GM10847 (cell line): ENCODE data around the gene HAPLN3.

Experiments used
- POLR2A ChIP-seq: IDR thresholded peaks from 2 replicates; pipeline ENCODE4 v1.6.1; 2011; ENCODE audit not compliant: insufficient read length; ENCODE audit errors: extremely low read depth

Gene HAPLN3

DNA sequence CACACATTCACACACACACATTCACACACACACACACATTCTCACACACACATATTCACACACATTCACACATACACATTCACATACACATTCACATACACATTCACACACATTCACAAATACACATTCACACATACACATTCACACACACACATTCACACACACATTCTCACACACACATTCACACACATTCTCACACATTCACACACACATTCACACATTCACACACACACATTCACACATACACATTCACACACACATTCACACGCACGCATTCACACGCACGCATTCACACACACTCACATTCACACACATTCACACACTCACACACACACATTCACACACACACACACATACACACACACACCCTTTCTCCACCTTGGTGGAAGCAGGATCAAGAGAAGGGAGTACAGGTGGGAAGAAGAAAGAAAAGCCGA is 5.7 kb upstream of the HAPLN3 start:
- no peak for TF ChIP-seq POLR2A

- TF ChIP-seq POLR2A: no peak
Measured at GRCh38 chr15:88900309-88900981, 5.1 kb upstream of the HAPLN3 start.

DNA sequence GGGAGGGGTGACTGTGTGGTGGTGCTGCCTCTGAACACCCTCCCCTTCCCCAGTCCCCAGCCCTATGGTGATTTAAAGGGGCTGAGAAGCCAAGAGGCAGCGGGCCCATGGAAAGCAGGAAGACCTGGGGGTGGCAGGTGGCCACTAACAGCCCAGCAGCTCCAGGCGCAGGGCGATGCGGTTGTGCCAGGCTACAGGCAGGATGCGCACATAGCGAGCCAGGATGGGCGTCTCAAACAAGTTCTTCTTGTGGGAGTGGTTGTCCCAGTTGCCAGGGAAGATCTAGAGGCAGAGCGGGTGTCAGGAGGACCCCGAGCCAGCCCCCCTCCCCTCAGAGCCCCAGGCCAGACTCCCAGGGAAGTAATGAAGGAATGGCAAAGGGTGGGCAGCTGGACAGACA is 3.9 kb upstream of the HAPLN3 start:
- no peak for TF ChIP-seq POLR2A

- TF ChIP-seq POLR2A: no peak
Measured at GRCh38 chr15:88898736-88899135, 3.4 kb upstream of the HAPLN3 start.

DNA sequence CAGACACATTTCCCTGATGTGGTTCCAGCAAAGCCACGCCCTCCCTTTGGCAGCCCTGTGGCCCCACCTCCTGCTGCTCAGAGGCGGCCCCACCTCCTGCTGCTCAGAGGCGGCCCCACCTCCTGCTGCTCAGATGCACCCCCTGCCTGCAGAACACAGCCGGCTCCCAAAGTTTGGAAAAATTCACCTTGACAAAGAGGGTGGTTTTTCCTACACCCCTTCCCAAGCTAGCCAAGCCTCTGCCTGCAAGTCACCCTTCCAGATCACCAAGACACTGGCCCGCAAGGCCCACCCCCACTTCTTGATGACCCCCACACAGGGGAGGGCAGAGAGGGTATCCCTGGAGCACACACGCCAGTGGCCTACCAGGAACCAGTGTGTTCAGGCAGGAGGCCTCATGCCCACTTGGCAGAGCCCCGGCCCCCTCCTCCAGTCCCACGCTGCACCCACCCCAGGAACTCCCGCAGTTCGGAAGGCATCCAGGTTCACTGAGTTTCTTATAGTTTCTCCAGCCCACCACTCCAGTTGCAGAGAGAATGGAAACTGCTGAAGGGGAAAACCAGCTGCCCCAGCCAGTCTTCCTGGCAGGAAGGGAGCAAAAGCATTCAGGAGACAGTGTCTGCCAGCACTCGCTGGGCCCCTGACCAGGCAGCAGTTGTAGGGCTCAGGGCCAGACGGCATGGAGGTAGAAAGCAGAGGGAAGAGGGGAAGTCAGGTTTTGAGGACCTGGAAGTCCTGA is 2.3 kb upstream of the HAPLN3 start:
- TF ChIP-seq POLR2A: no peak

- TF ChIP-seq POLR2A: no peak
Measured at GRCh38 chr15:88897142-88897455, 1.8 kb upstream of the HAPLN3 start.

DNA sequence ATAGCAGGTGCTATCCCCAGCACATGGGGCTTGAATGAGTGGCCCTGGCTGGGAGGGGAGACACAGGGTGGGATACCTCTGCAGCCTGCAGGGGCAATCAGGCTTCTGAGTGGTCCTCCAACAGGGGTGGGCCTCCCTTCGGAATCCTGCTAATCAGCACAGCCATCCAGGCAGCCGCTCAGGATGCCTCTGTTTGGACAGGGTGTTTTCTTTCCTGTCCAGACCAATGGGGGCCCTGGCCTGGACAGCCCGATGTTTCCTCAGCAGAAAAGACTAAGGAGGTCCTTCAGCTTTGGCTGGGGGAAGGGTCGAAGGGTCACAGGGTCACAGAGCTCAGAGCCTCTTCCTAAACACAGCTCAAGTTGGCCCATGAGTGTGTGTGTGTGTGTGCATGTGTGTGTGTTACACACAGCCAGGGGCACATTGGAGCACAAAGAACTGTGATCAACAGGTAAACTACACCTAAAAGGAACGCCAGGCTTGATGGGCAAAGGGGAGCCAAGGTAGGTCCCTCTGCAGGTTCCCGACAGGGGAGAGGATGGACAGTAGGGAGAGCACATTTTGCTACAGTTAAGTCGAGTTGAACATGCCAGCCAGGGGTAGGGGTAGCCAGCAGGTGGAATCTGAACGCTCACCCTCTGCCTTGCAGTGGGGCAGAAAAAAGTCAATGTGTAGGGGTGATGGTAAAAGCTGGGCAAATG is 1.1 kb upstream of the HAPLN3 start:
- no peak for TF ChIP-seq POLR2A

GRCh38 chr15:88894348-88894818 is 961 bp downstream of the HAPLN3 start:
- TF ChIP-seq POLR2A: no peak

DNA sequence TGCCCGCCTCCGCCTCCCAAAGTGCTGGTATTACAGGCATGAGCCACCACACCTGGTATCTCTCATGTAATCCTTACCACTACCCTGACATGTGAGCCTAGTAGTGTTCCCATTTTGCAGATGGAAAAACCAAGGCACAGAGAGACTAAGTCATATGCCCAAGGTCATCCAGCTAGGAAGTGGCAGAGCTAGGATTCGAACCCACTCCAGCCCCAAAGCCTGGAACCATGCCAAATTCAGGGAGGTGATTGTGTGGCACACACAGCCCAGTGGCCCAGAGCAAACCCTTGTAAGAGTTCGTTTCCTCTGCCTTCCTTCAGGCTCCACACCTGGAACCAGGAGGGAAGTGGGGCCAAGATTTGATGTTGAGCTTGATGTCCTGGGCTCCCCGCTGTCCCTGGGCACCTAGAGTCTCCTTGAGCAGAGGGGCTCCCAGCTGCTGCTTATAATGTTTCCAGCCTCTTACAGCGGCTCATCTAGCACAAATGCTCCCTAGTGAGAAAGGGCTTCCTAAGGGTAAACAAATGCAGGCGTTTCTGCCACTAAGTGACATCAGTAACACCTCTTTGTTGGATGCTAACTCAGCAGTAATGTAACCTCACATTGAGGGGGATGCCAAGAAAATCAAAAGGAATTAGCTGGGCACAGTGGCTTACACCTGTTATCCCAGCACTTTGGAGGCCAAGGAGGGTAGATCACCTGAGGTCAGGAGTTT is 3.6 kb downstream of the HAPLN3 start:
- no peak for TF ChIP-seq POLR2A

DNA sequence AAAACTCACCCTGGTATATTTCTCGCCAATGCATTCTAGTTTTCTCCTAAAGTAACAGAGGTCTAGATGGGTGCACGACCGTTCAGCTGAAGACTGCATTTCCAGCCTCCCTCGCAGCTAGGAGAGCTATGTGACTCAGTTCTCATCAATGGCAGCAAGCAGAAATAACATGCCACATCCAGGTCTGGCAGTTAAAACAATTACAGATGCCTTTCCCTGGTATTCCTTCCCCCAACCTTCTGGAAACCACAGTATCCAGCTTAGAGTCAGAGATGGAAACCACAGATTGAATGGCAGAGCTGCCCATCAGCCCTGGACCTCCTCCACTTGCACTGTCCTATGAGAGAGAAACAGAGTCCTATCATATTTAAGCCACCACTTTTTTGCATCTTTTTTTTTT is 4.8 kb downstream of the HAPLN3 start:
- TF ChIP-seq POLR2A: no peak

GRCh38 chr15:88888719-88889118 is 6.6 kb downstream of the HAPLN3 start:
- no peak for TF ChIP-seq POLR2A

GRCh38 chr15:88887068-88887580 is 8.2 kb downstream of the HAPLN3 start:
- no peak for TF ChIP-seq POLR2A

- TF ChIP-seq POLR2A: no peak
Measured at GRCh38 chr15:88882785-88883184, 12.6 kb downstream of the HAPLN3 start.

DNA sequence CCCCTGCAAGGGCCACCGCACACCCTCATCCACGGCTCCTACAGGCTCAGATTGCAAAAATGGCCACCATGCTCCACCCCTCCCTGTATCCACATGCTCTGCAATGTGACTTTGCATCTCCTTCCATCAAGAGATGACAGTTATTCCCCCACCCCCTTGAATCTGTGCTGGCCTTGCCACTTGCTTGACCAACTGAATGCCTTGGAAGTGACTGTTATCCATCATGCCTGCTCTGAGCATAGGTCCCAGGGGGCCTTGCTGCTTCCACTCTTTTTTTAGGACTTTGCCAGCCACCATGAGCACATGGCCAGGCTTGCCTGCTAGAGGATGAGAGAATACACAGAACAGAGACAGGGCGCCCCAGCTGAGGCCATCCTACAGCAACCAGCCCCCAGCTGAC is 13.6 kb downstream of the HAPLN3 start:
- TF ChIP-seq POLR2A: no peak

DNA sequence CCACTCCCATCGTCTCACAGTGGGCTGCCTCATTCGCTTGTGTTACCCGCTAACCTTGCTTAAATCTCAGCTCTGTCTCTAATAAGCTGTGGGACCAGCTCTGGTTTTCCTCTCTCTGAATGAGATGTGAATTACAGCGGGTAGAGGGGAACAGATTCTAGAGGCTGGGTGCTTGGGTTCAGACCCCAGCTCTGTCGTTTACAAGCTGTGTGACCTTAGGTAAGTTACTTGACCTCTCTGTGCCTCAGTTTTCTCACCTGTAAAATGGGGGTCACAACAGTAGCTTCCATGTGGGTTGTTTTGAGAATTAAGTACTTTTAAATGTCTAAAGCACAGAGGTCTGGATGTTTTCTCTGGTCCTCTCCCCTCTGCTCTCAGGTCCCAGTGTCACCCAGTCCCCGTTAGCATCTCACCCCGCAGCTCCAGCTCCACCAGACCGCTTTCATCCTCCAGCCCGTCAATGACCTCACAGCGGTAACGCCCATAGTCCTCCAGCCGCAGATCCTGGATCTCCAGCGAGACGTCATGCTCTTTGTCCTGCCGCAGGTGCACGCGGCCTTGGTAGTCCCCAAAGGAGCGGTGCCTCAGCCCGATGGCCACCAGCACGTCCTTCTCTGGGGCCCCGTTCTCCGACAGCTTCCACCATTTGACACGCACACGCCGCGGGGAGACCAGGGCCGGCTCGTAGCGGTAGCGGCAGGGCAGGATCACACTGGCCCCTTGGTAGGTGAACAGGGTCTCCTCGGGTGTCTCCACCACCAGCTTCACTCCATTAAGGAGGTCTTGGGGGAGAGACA is 14.2 kb downstream of the HAPLN3 start:
- no peak for TF ChIP-seq POLR2A

- no peak for TF ChIP-seq POLR2A
Measured at GRCh38 chr15:88878720-88879184, 16.6 kb downstream of the HAPLN3 start.
